GM18499 (cell line): ENCODE results near the gene VWA5B2.

Experiments used
- ATAC-seq: cut with Tn5 transposase; IDR thresholded peaks from one replicate; pipeline ENCODE4 v1.9.1; 2021; ENCODE audit warnings: moderate number of reproducible peaks; ENCODE audit not compliant: insufficient read depth, unreplicated experiment

Gene VWA5B2

DNA sequence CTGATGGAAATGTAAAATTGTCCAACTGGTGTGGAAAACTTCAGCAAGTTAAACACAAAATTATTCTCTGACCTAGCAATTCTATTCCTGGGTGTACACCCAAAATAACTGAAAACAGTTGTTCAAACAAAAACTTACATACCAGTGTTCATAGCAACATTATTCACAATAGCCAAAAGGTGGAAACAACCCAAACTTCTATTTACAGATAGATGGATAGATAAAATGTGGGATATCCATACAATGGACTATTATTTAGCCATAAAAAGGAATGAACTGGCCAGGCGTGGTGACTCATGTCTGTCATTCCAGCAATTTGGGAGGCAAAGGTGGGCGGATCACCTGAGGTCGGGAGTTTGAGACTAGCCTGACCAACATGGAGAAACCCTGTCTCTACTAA, 6.9 kb upstream of the VWA5B2 start:
- no peak for ATAC-seq

DNA sequence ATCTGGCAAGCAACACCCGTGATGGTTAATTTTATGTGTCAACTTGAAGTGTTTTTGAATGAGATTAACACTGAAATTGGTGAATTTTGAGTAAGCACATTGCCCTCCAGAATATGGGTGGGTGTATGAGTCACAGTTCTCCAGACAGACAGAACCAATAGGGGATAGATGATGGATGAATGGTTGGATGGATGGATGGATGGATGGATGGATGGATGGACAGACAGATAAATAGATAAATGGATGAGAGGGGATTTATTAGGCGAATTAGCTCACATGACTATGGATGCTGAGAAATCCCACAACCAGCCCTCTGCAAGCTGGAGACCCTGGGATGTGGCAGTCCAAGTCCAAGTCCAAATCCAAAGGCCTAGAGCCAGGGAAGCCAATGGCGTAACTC, 5.4 kb upstream of the VWA5B2 start:
- ATAC-seq: no peak

DNA sequence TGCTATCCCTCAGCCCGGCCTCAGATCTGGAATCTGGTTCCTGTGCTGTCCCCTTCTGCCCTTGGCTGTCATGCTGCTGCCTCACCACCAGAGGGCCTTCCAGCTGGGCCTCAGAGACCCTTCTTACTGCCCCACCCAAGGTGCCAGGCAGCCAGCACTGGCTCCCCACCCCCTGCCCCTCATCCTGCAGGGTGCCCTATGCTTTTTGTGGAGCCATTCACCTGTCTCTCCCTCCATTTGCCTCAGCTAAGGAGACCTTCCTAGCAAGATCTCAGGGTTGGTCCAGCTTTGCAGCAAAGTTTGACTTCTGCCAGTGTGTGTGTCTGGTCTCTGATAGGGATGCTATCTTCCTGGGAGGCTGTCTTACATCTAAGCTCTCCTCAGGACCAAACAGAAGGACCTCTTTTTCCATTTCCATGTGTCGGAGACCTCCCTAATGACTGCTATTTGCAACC, 1.9 kb upstream of the VWA5B2 start:
- ATAC-seq: no peak

GRCh38 chr3:184228376-184229137, 828 bp upstream of the VWA5B2 start:
- no peak for ATAC-seq

DNA sequence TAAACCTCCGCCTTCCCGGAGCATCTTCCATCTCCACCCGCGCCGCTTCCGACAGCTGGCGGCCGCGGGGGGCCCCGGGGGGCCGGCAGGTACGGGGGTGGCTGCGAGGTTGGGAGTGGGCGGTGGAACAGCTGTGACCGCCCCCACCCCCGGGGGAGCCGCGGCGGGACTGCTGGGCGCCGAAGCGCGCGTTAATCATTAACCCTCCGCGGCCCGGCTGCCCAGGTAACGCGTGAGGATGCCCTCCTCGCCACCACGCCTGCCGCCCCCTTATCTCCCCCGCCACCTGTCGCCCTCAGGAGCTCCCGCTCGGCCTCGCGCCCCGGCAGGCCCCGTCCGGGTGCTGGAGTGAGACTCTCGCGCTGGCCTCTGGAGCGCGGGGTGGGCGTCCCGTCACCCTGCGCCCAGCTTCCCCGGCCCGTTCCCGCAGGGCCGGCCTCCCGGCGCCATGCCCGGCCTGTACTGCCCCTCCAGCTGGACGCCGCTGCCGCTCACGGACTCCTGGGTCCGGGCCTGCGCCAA, 757 bp downstream of the VWA5B2 start:
- ATAC-seq: no peak

GRCh38 chr3:184230603-184231528, 1.5 kb downstream of the VWA5B2 start:
- no peak for ATAC-seq

DNA sequence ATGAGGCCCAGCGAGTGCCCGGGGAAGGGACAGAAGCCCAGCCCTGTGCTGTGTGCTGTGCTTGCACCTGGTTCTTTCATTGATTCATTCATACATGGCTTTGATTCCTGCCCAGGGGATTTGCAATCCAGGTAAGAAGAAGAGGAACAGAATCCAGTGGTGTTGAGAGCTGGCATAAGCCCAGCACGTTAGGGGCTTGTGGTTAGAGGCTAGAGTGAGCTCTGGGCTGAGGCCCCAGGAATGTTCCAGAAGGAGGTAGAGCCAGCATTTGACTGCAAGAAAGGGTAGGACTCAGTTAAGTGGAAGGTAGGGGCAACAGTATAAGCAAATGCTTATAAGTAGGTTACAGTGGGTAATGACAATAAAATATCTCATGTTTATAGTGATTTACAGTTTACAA, 2.3 kb downstream of the VWA5B2 start:
- ATAC-seq: no peak

DNA sequence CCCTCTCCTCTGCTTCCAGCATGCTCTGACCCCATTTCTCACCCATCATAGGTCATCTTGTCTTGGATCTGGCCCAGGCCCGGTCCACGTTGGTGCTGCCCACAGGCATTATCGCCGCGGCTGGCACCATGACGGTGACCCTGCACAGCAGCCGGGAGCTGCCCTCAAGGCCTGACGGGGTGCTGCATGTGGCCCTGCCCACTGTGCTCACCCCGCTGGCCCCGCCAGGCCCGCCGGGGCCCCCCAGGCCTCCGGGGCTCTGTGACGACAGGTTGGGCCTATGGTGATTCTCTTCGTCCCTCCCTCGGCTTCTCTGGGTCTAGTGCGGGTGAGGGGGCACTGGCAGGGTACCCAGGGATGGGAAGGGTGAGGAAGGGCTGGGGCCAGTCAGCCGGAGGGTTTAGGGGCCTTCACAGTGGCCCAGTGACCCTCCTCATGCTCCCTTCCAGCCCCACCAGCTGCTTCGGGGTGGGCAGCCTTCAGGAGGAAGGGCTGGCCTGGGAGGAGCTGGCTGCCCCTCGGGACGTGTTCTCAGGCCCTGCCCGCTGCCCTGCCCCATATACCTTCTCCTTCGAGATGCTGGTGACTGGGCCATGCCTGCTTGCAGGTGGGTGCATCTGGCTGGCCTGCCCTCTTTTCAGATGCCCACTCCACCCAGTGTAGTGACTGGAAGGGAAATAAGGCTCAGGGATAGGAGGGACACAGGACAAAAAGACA, 3.9 kb downstream of the VWA5B2 start:
- ATAC-seq: no peak

- ATAC-seq: no peak
Measured at GRCh38 chr3:184234224-184234623, 4.8 kb downstream of the VWA5B2 start.

DNA sequence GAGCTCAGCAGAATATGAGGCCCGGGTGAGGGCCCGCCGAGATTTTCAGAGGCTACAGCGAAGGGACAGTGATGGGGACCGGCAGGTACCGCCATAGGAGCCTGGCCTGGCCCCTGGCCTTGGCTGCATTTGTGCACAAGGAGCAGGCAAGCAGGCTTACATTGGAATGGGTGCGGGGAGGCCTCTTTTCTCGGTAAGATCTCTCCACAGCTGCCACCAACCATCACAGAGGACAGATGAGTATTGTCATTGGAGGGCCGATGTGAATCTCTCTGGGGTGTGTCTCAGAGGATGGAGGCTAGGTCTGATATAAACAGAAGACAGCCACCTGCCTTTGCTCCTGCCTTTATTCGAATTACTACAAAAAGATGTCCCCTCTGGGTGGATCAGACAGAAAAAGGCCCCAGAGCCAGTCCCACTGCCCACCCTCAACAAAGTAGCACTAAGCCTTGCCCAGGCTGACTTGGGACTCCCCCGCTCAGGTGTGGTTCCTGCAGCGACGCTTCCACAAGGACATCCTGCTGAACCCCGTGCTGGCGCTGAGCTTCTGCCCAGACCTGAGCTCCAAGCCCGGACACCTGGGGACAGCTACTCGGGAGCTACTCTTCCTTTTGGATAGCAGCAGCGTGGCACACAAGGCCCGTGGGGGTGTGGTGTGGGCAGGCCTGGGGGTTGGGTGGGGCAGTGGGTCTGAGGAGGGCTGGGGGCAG, 5.4 kb downstream of the VWA5B2 start:
- ATAC-seq: no peak

- ATAC-seq: no peak
Measured at GRCh38 chr3:184235381-184236032, 6.1 kb downstream of the VWA5B2 start.

- no peak for ATAC-seq
Measured at GRCh38 chr3:184236033-184236410, 6.6 kb downstream of the VWA5B2 start.

DNA sequence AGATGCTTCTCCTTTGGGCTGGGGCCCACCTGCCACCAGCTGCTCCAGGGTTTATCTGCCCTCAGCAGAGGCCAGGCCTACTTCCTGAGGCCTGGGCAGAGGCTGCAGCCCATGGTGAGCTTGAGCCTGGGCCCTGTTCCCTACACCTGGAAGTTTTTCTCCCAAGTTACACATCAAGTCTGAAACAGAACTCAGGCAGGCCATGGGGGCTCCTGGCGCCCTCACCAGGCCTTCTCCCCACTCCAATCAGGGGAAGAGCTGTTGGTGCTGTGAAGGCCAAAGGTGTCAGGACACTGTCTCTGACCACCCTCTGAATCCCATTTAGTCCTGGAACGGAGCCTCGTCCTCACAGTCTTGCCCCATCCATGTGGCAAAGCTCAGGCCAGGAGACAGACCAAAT, 7.3 kb downstream of the VWA5B2 start:
- no peak for ATAC-seq

GRCh38 chr3:184237211-184237610, 7.8 kb downstream of the VWA5B2 start:
- no peak for ATAC-seq

- no peak for ATAC-seq
Measured at GRCh38 chr3:184237807-184238206, 8.4 kb downstream of the VWA5B2 start.

GRCh38 chr3:184238246-184238818, 8.9 kb downstream of the VWA5B2 start:
- no peak for ATAC-seq

GRCh38 chr3:184239221-184239620, 9.8 kb downstream of the VWA5B2 start:
- no peak for ATAC-seq

DNA sequence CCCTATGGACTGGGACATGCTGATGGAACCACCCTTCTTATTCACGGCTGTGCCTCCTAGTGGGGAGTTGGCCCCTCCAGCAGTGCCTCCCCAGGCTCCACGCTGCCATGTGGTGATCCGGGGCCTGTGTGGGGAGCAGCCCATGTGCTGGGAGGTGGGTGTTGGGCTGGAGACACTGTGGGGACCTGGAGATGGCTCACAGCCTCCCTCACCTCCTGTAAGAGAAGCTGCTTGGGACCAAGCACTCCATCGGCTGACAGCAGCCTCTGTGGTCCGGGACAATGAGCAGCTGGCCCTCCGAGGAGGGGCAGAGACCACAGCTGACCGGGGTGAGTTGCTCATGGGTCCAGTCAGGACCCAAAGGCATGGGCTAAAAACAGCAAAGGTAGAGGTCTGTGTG, 10.3 kb downstream of the VWA5B2 start:
- ATAC-seq: no peak
